Measurements from ENCODE around the gene SAMD10.
A peak's percentile ranks its signal among the peaks of the same experiment; 100 is the strongest.

Gene SAMD10

GRCh38 chr20:63953764-63954429, 25.5 kb downstream of the SAMD10 start:
- no peaks in the 10 kb centered on the region for H3K9me3 ChIP-seq (ENCODE audit: control insufficient read depth, insufficient read depth, low read depth, low read length)
- CTCF ChIA-PET = no interaction called here
- peaks cover 0 to 11% of the 10 kb centered on the region in 2 experiments; a peak in 1 of 3 replicates for H3K36me3 ChIP-seq (ENCODE audit: control insufficient read depth in 2 of 2, insufficient read depth in 1 of 2, low read length in 2 of 2)
- H3K27ac ChIP-seq (ENCODE audit: extremely low read depth, low read depth, low read length) = no peak overlapping the region
- no peak overlapping the region for H3K4me3 ChIP-seq (ENCODE audit: low read depth, low read length)
- POLR2A ChIA-PET = no interaction called here
- TF ChIP-seq PRDM4 (tag by site-specific recombination; IDR thresholded peaks at IDR 0.05) (peak; percentile 27; the same call in 1 of the 2 replicates), ZIC2 (tag by site-specific recombination; IDR thresholded peaks at IDR 0.05) (peak; percentile 68; the same call in 1 of the 2 replicates), ZFHX2 (tag by site-specific recombination; conservative IDR thresholded peaks at IDR 0.05) (0 out of 2 replicates have a peak, but pooled peaks have one; percentile 14), INSM2 (tag by site-specific recombination; IDR thresholded peaks at IDR 0.05) (no peak), ZNF112 (tag by site-specific recombination; IDR thresholded peaks at IDR 0.05) (no peak), ZNF600 (tag by site-specific recombination; IDR thresholded peaks at IDR 0.05) (peak; percentile 54; the same call in 1 of the 2 replicates)
- H3K4me1 ChIP-seq (ENCODE audit: control insufficient read depth, insufficient read depth, low read length) = no peaks in the 10 kb centered on the region; the same call in 1 of the 2 replicates

DNA sequence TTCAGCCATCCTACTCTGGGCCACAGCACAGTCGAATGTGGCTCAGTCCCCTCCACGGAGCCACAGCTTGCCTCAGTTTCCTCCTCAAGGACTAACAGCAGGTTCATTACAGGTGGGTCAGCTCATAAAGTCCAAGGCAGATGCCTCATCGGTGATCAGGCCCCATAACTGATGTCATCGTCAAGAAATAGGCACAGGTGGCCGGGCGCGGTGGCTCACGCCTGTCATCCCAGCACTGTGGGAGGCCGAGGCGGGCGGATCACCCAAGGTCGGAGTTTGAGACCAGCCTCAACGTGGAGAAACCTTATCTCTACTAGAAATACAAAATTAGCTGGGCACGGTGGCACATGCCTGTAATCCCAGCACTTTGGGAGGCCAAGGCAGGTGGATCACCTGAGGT, 26.7 kb downstream of the SAMD10 start:
- Histone ChIP-seq H3K9me3 (ENCODE audit: control insufficient read depth, insufficient read depth, low read depth, low read length) (no peaks in the 10 kb centered on the region), H3K36me3 (ENCODE audit: control insufficient read depth in 2 of 2, insufficient read depth in 1 of 2, low read length in 2 of 2) (peaks cover 0 to 5% of the 10 kb centered on the region in 2 experiments; a peak in 1 of 3 replicates), H3K4me1 (ENCODE audit: control insufficient read depth, insufficient read depth, low read length) (peaks cover 3% of the 10 kb centered on the region; the same call in 1 of the 2 replicates), H3K27ac (ENCODE audit: extremely low read depth, low read depth, low read length) (no peak overlapping the region), H3K4me3 (ENCODE audit: low read depth, low read length) (no peak overlapping the region)
- CTCF ChIA-PET = interaction anchor here (0.6 to 0.7 kb wide), 2 partner anchors 320 to 416 kb away, joined by 3 to 5 read pairs; no protein-coding TSS in a partner anchor
- POLR2A ChIA-PET = no interaction called here
- TF ChIP-seq ZNF792 (tag by site-specific recombination; IDR thresholded peaks at IDR 0.05) = no peak
- no peak for TF ChIP-seq ZNF292 (tag by site-specific recombination; IDR thresholded peaks at IDR 0.05; ENCODE audit: borderline replicate concordance, low read depth)
- TF ChIP-seq ZNF626 (tag by site-specific recombination; IDR thresholded peaks at IDR 0.05) = no peak
- no peak for TF ChIP-seq OSR2 (tag by site-specific recombination; IDR thresholded peaks at IDR 0.05)
- peak; percentile 86 for TF ChIP-seq KLF1 (tag by site-specific recombination; IDR thresholded peaks at IDR 0.05)
- TF ChIP-seq, protein P1, sequence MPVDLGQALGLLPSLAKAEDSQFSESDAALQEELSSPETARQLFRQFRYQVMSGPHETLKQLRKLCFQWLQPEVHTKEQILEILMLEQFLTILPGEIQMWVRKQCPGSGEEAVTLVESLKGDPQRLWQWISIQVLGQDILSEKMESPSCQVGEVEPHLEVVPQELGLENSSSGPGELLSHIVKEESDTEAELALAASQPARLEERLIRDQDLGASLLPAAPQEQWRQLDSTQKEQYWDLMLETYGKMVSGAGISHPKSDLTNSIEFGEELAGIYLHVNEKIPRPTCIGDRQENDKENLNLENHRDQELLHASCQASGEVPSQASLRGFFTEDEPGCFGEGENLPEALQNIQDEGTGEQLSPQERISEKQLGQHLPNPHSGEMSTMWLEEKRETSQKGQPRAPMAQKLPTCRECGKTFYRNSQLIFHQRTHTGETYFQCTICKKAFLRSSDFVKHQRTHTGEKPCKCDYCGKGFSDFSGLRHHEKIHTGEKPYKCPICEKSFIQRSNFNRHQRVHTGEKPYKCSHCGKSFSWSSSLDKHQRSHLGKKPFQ (tag by site-specific recombination; IDR thresholded peaks at IDR 0.05) = no peak
- TF ChIP-seq SCRT2 (tag by site-specific recombination; IDR thresholded peaks at IDR 0.05) = peak; percentile 65
- TF ChIP-seq ZFHX2 (tag by site-specific recombination; conservative IDR thresholded peaks at IDR 0.05) = 0 out of 2 replicates have a peak, but pooled peaks have one; percentile 10
- TF ChIP-seq, protein P2, sequence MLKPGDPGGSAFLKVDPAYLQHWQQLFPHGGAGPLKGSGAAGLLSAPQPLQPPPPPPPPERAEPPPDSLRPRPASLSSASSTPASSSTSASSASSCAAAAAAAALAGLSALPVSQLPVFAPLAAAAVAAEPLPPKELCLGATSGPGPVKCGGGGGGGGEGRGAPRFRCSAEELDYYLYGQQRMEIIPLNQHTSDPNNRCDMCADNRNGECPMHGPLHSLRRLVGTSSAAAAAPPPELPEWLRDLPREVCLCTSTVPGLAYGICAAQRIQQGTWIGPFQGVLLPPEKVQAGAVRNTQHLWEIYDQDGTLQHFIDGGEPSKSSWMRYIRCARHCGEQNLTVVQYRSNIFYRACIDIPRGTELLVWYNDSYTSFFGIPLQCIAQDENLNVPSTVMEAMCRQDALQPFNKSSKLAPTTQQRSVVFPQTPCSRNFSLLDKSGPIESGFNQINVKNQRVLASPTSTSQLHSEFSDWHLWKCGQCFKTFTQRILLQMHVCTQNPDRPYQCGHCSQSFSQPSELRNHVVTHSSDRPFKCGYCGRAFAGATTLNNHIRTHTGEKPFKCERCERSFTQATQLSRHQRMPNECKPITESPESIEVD (tag by site-specific recombination; IDR thresholded peaks at IDR 0.05) = no peak
- TF ChIP-seq, protein P3, sequence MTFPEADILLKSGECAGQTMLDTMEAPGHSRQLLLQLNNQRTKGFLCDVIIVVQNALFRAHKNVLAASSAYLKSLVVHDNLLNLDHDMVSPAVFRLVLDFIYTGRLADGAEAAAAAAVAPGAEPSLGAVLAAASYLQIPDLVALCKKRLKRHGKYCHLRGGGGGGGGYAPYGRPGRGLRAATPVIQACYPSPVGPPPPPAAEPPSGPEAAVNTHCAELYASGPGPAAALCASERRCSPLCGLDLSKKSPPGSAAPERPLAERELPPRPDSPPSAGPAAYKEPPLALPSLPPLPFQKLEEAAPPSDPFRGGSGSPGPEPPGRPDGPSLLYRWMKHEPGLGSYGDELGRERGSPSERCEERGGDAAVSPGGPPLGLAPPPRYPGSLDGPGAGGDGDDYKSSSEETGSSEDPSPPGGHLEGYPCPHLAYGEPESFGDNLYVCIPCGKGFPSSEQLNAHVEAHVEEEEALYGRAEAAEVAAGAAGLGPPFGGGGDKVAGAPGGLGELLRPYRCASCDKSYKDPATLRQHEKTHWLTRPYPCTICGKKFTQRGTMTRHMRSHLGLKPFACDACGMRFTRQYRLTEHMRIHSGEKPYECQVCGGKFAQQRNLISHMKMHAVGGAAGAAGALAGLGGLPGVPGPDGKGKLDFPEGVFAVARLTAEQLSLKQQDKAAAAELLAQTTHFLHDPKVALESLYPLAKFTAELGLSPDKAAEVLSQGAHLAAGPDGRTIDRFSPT (tag by site-specific recombination; IDR thresholded peaks at IDR 0.05) = no peak
- TF ChIP-seq ZNF37A (tag by site-specific recombination; IDR thresholded peaks at IDR 0.05) = no peak
- 0 out of 2 replicates have a peak, but pooled peaks have one; percentile 33 for TF ChIP-seq SCRT1 (tag by site-specific recombination; IDR thresholded peaks at IDR 0.05; ENCODE audit: borderline replicate concordance)
- TF ChIP-seq IKZF3 (tag by site-specific recombination; IDR thresholded peaks at IDR 0.05) = no peak
- TF ChIP-seq GLIS1 (tag by site-specific recombination; IDR thresholded peaks at IDR 0.05) = peak; percentile 72
- TF ChIP-seq YY2 (tag by site-specific recombination; IDR thresholded peaks at IDR 0.05) = no peak
- TF ChIP-seq, protein P4, sequence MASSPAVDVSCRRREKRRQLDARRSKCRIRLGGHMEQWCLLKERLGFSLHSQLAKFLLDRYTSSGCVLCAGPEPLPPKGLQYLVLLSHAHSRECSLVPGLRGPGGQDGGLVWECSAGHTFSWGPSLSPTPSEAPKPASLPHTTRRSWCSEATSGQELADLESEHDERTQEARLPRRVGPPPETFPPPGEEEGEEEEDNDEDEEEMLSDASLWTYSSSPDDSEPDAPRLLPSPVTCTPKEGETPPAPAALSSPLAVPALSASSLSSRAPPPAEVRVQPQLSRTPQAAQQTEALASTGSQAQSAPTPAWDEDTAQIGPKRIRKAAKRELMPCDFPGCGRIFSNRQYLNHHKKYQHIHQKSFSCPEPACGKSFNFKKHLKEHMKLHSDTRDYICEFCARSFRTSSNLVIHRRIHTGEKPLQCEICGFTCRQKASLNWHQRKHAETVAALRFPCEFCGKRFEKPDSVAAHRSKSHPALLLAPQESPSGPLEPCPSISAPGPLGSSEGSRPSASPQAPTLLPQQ (tag by site-specific recombination; IDR thresholded peaks at IDR 0.05) = no peak
- TF ChIP-seq ZNF654 (tag by site-specific recombination; IDR thresholded peaks at IDR 0.05; ENCODE audit: low read depth) = no peak
- no peak for TF ChIP-seq ZNF76 (tag by site-specific recombination; IDR thresholded peaks at IDR 0.05; ENCODE audit: borderline replicate concordance, low read depth)
